GM21515 (cell line): ENCODE data around the gene ATP13A3.

ENCODE experiments used
- ATAC-seq: cut with Tn5 transposase; IDR thresholded peaks from one replicate; pipeline ENCODE4 v1.9.1; 2021; ENCODE audit not compliant: unreplicated experiment

Gene ATP13A3

DNA sequence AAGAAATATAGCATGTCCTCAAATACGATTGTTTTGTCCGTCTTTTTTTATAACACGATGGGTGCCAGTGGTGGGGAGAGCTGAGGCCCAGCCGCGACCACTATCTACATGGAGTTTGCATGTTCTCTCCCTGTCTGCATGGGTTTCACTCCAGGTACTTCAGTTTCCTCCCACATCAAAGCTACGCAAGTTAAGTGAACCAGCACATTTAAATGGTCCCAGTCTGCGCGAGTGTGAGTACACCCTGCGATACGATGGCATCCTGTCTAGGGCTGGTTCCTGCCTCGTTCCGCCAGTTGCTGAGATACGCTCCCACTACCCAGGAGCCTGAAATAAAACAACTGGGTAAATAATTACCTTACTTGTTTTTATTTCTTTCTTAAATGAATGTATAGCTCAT is 40.6 kb downstream of the ATP13A3 start:
- ATAC-seq = no peak

GRCh38 chr3:194443901-194444300 is 42.9 kb downstream of the ATP13A3 start:
- no peak for ATAC-seq

- no peak for ATAC-seq
Observed at GRCh38 chr3:194440756-194441155, 46.0 kb downstream of the ATP13A3 start.

DNA sequence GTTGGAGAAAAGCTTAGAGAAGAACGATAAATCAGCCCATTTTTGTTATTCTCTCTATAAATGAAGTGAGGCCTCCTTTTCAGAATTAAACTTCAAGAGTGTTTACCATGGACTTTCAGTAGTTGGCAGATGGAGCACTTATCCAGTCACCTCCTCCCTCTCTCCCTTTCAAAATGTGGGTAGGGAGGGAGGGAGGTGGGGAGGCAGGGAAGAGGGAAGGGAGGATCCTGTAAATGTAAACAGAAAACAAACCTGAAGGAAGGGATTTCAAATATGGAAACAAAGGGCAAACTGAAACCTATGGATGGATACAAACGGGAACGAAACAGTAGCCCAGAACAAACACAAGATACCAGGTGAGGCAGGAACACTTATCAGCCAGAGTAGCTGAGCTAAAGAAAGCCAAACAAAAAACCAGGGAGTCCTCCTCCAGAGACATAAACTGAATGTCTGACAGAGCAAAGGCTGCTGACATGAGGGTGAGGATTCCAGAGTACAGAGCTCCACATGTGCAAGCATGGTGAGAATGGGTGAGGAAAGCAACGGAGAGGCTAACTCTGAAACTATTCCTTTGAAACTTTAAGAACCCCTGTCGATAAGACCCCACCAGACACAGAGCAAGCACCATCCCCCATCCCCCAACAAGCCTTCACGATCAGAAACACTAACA is 46.8 kb downstream of the ATP13A3 start:
- no peak for ATAC-seq

DNA sequence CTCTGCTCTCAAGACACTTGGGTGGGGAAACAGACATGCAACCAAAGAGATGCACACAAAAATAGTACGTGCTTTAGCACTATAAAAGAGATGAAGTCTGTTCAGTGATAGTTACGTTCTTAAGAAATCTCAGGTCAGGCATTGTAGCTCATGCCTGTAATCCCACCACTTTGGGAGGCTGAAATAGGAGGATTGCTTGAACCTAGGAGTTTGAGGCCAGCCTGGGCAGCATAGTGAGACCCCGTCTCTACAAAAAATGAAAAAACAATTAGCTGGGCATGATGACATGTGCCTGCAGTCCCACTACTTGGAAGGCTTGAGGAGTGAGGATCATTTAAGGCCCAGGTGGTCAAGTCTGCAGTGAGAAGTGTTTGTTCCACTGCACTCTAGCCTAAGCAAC is 52.3 kb downstream of the ATP13A3 start:
- no peak for ATAC-seq

DNA sequence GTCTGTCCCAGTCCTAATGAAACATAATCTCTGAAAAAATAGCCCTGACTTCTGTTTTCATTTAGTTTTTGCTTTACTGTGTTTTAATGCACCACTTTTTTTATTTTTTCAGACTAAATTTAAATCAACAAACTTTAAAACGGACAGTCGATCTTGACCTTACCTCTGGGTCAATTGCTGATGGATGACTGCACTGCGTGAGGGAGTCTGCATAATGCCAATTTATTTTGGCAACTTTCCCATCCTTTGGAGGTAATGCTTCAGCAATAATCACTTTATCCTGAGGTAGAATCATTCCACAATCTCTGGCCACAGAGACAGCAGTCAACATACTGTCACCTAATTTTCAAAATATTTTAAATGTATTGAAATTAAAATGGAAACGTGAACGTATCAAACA is 55.2 kb downstream of the ATP13A3 start:
- ATAC-seq = no peak

GRCh38 chr3:194425399-194425798 is 61.4 kb downstream of the ATP13A3 start:
- no peak for ATAC-seq

- no peak for ATAC-seq
Observed at GRCh38 chr3:194424953-194425352, 61.8 kb downstream of the ATP13A3 start.

DNA sequence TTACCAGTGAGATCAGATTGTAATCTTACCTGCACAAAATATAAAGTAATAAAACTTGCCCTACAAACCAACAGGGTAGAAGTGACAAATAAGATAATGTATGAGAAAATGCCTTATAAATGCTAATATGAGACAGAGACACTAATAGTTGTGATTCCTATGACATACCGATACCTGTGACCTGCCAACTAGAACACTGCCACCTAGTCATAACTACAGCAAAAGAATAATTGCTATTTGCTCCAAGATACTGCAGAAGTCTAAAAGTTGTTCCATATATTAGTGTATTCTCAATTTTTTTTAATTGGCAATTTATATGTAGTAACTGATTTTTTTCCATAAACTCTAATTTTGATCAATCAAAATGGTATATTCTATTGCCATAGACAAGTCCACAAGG is 62.4 kb downstream of the ATP13A3 start:
- ATAC-seq = no peak

GRCh38 chr3:194423317-194423716 is 63.5 kb downstream of the ATP13A3 start:
- no peak for ATAC-seq

GRCh38 chr3:194422188-194422587 is 64.6 kb downstream of the ATP13A3 start:
- no peak for ATAC-seq

DNA sequence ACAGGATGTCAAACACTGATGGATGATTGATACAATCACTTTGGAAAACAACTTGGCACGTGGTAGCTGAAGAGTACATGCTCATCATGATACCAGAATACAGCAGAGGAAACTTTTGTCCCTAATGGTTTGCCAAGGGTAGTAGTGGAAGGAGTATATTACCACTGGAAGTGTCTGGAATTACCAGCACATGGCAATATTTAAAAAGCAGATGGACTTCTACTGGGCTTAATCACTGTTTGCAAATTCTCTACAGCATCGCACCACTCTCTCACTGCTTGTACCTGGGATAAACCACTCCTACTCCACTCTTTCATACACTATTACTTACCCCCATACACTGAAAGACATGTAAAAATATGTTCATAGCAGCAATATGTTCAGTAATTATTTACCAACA is 68.1 kb downstream of the ATP13A3 start:
- no peak for ATAC-seq

DNA sequence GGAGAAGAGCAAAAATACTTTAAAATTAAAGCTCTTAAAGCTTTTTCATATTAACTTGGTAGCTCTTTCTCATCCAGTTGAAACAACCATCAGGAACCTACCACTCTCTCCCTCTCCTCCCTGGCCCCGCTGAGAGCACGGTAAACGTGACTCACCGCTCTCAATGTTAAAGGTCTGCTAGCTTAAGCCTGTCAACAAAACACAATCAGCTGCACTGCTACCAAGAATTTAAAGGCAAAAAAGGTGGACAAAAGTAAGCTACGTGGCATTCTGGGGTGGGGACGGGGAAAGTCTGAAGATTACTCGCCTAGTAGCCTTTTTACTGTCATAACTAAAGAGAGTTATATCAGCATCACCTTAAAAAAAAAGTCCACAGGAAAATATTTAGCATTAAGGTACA is 79.4 kb downstream of the ATP13A3 start:
- no peak for ATAC-seq

GRCh38 chr3:194405766-194406165 is 81.0 kb downstream of the ATP13A3 start:
- no peak for ATAC-seq

GRCh38 chr3:194404365-194405140 is 82.2 kb downstream of the ATP13A3 start:
- no peak for ATAC-seq

DNA sequence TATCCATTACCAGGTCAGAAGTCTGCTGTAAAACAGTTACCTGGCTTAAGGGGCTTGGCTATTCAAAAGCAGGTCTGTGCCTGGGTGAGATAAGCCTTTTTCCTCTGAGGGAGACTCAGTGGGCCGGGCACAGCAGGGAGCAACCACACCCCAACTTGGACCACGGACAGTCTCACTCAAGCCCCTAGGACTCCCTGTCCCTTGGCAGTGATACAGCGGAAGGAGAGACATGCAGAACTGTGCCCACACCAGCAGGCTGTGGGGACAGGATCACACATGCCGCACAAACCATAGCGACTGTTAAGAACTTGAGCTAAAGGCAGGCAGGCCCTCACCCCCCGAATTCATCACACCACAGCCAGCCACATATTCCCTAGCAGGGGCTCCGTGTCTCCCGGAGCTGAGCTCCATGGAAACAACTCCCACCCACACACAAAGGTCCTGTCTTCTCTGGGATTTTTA is 84.9 kb downstream of the ATP13A3 start:
- no peak for ATAC-seq

DNA sequence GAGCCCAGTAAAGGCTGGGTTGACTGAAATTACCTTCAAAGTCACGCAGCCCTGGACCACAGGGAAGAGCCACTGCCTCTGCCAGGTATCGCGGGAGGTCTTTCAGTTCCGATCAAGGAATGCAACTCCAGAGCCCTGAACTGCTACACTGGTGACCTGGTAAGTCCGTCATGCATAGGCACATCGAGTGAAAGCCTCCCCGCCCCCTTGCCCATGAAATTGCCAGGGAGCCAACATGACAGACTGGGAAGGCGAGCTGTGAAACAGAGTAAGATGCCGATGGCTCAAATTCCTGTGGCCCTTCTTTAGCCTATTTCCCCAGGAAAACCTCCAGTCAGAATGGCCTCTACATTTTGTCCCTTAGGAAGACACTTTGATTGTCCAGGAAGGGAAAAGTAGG is 85.5 kb downstream of the ATP13A3 start:
- no peak for ATAC-seq

- no peak for ATAC-seq
Observed at GRCh38 chr3:194399874-194400411, 86.9 kb downstream of the ATP13A3 start.

- no peak for ATAC-seq
Observed at GRCh38 chr3:194399166-194399565, 87.6 kb downstream of the ATP13A3 start, which contains the start of gene GP5. Gene GP5 (minus strand): TSS chr3:194399266. CDS start chr3:194398282, 984 bp downstream.

DNA sequence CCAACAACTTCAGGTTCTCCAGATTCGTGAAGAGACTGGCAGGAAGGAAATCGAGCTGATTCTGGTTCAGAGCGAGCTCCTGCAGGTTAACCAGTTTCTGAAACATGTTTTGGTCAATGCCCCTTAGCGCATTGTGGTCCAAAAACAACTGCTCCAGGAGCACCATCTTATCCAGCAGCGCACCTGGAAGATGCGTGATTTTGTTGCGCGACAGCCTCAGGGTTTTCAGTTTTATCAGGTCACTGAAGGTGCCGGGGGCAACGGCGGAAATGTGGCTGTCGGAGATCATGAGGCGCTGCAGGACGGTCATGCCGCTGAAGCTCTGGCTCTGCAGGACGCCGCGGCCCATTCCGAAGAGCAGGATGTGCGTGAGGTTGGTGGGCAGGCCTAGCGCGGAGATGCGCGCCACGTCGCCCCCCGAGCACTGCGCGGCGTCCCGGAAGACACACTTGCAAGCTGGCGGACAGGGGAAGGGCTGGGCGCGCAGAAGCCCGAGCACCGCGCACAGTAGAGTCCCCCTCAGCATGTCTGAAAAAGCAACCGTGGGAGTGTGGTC is 89.0 kb downstream of the ATP13A3 start:
- no peak for ATAC-seq

DNA sequence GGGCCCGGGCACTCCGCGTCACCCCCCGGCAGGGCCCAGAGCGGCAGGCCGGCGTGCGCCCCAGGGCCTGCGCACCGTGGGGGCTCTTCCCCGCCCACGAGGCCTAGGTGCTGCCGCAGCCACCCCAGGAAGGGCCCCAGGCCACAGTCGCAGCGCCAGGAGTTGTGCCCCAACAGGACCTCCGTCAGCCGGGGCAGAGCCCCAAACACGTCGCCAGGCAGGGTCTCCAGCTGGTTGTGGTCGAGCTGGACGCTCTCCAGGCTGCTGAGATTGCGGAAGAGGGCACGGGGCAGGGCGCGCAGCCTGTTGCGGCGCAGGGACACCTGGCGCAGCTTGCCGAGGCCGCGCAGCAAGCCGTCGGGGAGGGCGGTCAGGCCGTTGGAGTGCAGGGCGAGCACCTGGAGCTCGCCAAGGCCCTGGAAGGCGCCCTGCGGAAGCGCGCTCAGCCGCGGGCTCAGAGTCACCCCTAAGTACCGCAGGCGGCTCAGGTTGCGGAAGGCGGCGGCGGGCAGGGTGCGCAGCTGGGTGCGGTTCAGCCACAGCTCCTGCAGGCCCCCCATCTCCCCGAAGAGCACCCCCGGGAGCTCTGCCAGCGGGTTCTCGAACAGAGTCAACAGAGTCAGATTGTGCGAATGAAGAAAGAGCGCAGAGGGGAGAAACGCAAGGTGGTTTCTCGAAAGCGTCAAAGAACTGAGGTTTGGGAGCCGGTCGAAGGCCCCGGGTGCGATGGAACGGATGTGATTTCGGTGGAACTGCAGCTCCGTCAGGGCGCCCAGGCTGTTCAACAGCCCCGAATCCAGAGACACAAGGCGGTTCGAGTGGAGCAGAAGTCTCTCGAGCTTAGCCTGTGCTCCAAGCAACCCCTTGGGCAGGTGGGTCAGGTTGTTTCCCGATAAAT is 89.7 kb downstream of the ATP13A3 start:
- ATAC-seq = no peak
